B cell (primary cell): ENCODE measurements around the gene PLPPR3.

Experiments
- EZH2 ChIP-seq: IDR thresholded peaks from 2 replicates; pipeline ENCODE4 v1.6.1; 2012; ENCODE audit warnings: borderline replicate concordance, low read depth, mild to moderate bottlenecking, moderate library complexity, low read length; ENCODE audit not compliant: insufficient read depth, poor library complexity, severe bottlenecking
- TF ChIP-seq, protein P1 (sequence below): fragments of 200-600 bp; IDR thresholded peaks from one replicate; pipeline ENCODE4 v1.8.0; 2022; ENCODE audit warnings: antibody characterized with exemption, mild to moderate bottlenecking

DNA sequence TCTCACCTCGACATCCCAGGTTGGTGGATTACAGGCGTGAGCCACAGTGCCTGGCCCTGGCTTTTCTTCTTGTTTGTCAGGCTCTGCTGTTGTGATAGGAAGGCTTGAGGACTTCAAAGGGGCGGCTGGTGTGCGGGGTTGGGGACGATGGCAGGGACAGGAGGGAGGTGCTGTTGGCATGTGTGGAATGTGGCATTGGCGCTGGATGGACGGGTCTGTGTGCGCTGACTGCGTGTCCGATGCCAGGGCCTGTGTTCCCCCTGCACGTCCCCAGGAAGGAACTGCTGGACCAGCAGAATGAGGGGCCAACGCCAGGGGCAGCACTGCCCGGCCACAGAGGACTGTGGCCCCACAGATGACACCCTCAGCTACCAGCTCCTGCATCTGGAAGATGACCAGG lies 37.2 kb downstream of the PLPPR3 start:
- TF ChIP-seq, protein P1, sequence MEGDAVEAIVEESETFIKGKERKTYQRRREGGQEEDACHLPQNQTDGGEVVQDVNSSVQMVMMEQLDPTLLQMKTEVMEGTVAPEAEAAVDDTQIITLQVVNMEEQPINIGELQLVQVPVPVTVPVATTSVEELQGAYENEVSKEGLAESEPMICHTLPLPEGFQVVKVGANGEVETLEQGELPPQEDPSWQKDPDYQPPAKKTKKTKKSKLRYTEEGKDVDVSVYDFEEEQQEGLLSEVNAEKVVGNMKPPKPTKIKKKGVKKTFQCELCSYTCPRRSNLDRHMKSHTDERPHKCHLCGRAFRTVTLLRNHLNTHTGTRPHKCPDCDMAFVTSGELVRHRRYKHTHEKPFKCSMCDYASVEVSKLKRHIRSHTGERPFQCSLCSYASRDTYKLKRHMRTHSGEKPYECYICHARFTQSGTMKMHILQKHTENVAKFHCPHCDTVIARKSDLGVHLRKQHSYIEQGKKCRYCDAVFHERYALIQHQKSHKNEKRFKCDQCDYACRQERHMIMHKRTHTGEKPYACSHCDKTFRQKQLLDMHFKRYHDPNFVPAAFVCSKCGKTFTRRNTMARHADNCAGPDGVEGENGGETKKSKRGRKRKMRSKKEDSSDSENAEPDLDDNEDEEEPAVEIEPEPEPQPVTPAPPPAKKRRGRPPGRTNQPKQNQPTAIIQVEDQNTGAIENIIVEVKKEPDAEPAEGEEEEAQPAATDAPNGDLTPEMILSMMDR, result no peak
- TF ChIP-seq EZH2, result no peak
